Measurements from ENCODE around the gene B3GALT6. TPM values are rescaled to one million over a fixed set of nuclear protein-coding genes. Genes with fewer than 3 reads are reported as not detected.

The B3GALT6 gene
- polyA plus RNA-seq, 3 donors, result 1.9 to 8.8 (median 7.2) TPM

- H3K36me3 ChIP-seq (replicated peaks in 1 of 2; ENCODE audit: control insufficient read depth in 1 of 2, insufficient read depth in 2 of 2, low read length in 2 of 2), result no peaks in the 10 kb centered on the region
- H3K27me3 Mint-ChIP-seq (ENCODE audit: low read depth in 3 of 3), result peaks cover 0 to 38% (median 1%) of the 10 kb centered on the region in 3 donors
- no peak overlapping the region for H2AFZ ChIP-seq (ENCODE audit: insufficient read depth, low read depth, low read length, poor library complexity, severe bottlenecking)
- H3K27me3 ChIP-seq (ENCODE audit: control insufficient read depth in 2 of 2, insufficient read depth in 2 of 2, low read length in 2 of 2), result peaks cover 0 to 6% of the 10 kb centered on the region in 2 donors
- no peaks in the 10 kb centered on the region for H3K4me1 ChIP-seq (ENCODE audit: control insufficient read depth in 1 of 2, insufficient read depth in 2 of 2, low read length in 2 of 2)
- H3K4me3 Mint-ChIP-seq, result no peak overlapping the region
- H3K9me3 ChIP-seq (replicated peaks in 1 of 2; ENCODE audit: control insufficient read depth in 1 of 2, insufficient read depth in 1 of 2, low read length in 2 of 2), result no peaks in the 10 kb centered on the region
- WGBS (ENCODE audit: insufficient coverage), result 64% methylated on average over 22 of the region's 30 CpGs
- intact Hi-C loops (cut with micrococcal nuclease), result loop anchor here in 1 of 2 donors (10.0 kb wide), 1 partner anchor 205 kb away; no protein-coding TSS in a partner anchor
- peaks cover 0 to 2% (median 0%) of the 10 kb centered on the region in 7 donors for H3K9me3 Mint-ChIP-seq
- H3K4me2 ChIP-seq (replicated peaks; ENCODE audit: extremely low read depth, low read length, poor library complexity, severe bottlenecking), result no peak overlapping the region
- no peak for TF ChIP-seq CTCF (IDR thresholded peaks at IDR 0.05)
- no peak overlapping the region for H3K9ac ChIP-seq (ENCODE audit: insufficient read depth, low read length, poor library complexity, severe bottlenecking)
- no peaks in the 10 kb centered on the region for H3K79me2 ChIP-seq (ENCODE audit: insufficient read depth, low read length)
- no peaks in the 10 kb centered on the region for H3K36me3 Mint-ChIP-seq
- no peaks in the 10 kb centered on the region for H4K20me1 ChIP-seq (ENCODE audit: insufficient read depth, low read length)
- H3K4me1 Mint-ChIP-seq, result no peaks in the 10 kb centered on the region
- no peak overlapping the region for H3K27ac Mint-ChIP-seq
- DNase-seq, result no peak
- no peak overlapping the region for H3K4me3 ChIP-seq (replicated peaks in 1 of 3; ENCODE audit: low read depth in 2 of 3, low read length in 3 of 3)
- no peak overlapping the region for H3K27ac ChIP-seq (ENCODE audit: low read depth in 1 of 2, low read length in 2 of 2)
These were observed 7.7 kb downstream of the B3GALT6 start for GRCh38 chr1:1239614-1240347.

- Mint-ChIP-seq H3K36me3 (no peaks in the 10 kb centered on the region), H3K27me3 (ENCODE audit: low read depth in 3 of 3) (peaks cover 0 to 40% (median 1%) of the 10 kb centered on the region in 3 donors), H3K4me1 (no peaks in the 10 kb centered on the region), H3K4me3 (no peak overlapping the region), H3K27ac (no peak overlapping the region), H3K9me3 (peaks cover 0 to 2% (median 0%) of the 10 kb centered on the region in 7 donors)
- H3K79me2 ChIP-seq (ENCODE audit: insufficient read depth, low read length), result no peaks in the 10 kb centered on the region
- peaks cover 0 to 8% of the 10 kb centered on the region in 2 donors for H3K27me3 ChIP-seq (ENCODE audit: control insufficient read depth in 2 of 2, insufficient read depth in 2 of 2, low read length in 2 of 2)
- H3K9me3 ChIP-seq (replicated peaks in 1 of 2; ENCODE audit: control insufficient read depth in 1 of 2, insufficient read depth in 1 of 2, low read length in 2 of 2), result no peaks in the 10 kb centered on the region
- H3K36me3 ChIP-seq (replicated peaks in 1 of 2; ENCODE audit: control insufficient read depth in 1 of 2, insufficient read depth in 2 of 2, low read length in 2 of 2), result no peaks in the 10 kb centered on the region
- no peak overlapping the region for H3K27ac ChIP-seq (ENCODE audit: low read depth in 1 of 2, low read length in 2 of 2)
- intact Hi-C loops (cut with micrococcal nuclease), result no loop called here
- no peak overlapping the region for H3K9ac ChIP-seq (ENCODE audit: insufficient read depth, low read length, poor library complexity, severe bottlenecking)
- DNase-seq, result no peak
- no peak overlapping the region for H3K4me3 ChIP-seq (replicated peaks in 1 of 3; ENCODE audit: low read depth in 2 of 3, low read length in 3 of 3)
- no peaks in the 10 kb centered on the region for H3K4me1 ChIP-seq (ENCODE audit: control insufficient read depth in 1 of 2, insufficient read depth in 2 of 2, low read length in 2 of 2)
- no peak for TF ChIP-seq CTCF (IDR thresholded peaks at IDR 0.05)
- no peak overlapping the region for H2AFZ ChIP-seq (ENCODE audit: insufficient read depth, low read depth, low read length, poor library complexity, severe bottlenecking)
- whole genome bisulfite sequencing (ENCODE audit: insufficient coverage), result no CpG with 5 or more reads among the region's 11 CpGs
- no peaks in the 10 kb centered on the region for H4K20me1 ChIP-seq (ENCODE audit: insufficient read depth, low read length)
- H3K4me2 ChIP-seq (replicated peaks; ENCODE audit: extremely low read depth, low read length, poor library complexity, severe bottlenecking), result no peak overlapping the region
These were observed 8.3 kb downstream of the B3GALT6 start for GRCh38 chr1:1240348-1240732.

All from CD14-positive monocyte (primary cell).